HG03558 (cell line): ENCODE data around the gene GRIN2C.

Source experiments
- ATAC-seq: cut with Tn5 transposase; IDR thresholded peaks from one replicate; pipeline ENCODE4 v1.9.1; 2021; ENCODE audit warnings: moderate number of reproducible peaks; ENCODE audit not compliant: unreplicated experiment; ENCODE audit errors: extremely low read depth

Gene GRIN2C

DNA sequence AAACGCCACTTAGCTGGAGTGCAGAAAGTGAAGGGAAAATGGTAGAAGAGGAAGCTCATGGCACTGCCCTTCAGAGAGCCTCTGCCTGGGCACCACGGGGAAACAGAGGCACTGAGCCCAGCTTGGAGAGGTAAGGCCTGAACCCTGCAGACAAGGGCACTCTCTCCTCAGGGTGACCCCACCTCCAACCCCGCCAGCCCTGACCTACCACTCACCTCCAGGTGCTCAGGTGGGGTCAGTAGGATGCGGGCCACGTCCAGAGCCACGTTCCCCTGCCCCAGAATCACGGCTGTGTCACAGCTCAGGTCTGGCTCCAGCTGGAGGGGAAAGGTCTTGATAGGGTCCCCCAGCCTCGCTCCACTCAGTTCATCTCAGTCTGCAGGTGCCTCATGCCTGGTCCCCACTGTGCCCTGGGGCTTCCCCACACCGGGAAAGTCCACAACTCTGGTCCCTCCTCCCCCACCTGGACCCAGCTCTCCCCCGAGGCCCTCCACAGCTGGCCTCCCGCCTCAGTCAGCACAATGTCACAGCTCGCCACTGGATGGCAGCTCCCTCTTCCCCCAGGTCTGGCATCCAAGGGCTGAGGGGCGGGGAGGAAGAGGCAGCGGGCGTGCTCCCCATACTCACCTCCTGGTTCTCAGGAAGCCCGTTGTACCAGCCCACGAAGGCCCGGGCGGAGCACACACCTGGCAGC, 6.0 kb upstream of the GRIN2C start:
- ATAC-seq = no peak

- ATAC-seq = no peak
These were observed 5.2 kb upstream of the GRIN2C start for GRCh38 chr17:74864866-74865395.

- no peak for ATAC-seq
These were observed 4.7 kb upstream of the GRIN2C start for GRCh38 chr17:74864297-74864865.

DNA sequence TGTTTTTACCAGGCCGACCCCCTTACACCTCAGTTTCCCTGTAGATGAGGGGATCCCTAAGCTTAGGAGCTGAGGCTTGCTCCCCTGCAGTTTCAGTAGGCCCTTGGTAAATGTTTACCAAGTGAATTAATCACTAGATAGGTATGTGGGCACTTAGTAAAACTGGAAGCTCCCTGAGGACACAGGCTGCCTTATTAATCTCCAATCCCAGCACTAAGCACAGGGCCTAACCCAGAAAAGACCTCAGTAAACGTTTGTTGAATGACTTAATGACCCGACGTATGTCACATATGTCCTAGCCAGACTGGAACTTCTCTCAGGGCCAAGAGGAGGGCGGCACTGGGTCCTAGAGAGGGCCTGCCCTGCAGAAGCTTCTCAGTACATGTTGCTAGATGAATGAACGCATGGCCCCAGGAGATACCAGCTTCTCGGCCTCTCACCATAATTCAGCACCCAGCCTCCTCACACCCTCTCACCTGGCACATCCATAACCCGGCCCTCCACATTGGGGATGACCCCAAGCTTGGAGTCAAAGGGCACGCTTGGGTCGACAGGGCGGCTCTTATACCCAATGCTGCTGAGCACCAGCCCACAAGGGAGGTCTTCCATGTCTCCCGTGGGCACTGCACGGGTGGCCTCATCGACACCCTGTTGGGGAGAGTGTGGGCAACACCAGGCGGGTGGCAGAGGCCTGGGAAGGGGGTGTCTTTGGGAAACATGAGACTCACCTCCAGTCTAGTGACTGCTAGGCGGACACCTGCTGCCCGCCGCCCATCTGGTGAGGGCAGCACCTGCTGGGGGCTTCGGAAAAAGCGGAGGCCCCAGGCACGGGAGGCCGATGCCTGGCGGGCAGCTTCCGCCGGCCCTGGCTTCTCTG, 4.0 kb upstream of the GRIN2C start:
- ATAC-seq = no peak

- ATAC-seq = no peak
These were observed 3.2 kb upstream of the GRIN2C start for GRCh38 chr17:74862919-74863318.

DNA sequence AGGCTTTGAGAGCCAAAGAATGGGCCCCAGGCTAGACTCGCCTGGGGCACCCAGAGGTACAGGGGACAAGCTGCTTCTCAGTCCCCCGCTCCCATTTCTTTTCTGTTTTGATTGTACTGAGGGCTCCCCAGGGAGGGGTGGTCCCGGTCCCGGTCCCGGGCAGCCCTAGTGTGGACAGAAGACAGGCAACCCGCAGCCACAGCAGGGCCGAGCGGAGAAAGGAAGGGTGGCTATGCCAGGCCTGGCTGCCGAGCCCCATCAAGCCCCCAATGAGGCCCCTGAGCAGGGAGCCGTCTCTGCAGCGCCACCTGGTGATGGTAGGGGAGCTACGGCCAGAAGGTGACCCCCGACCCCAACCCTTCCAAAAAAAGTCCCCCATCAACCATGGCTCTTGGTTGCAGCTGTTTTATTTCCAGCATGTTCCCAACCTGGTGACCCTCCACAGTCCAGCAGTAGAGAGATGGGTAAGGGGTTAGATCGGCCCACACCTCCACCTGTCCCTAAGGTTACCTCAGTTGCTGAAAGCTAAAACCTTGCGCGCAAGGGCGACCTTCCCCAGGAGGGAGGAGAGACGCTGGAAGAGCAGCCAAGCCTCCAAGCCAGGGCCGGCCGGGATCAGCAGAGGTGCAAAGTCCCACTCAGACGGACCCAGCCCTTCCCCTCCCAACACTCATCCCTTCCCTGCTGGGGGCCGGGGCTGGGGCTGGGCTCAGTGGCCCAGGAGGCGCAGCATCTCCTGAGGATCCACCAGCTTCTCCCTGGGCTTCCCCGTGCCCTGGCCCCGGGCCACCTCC, 2.6 kb upstream of the GRIN2C start:
- no peak for ATAC-seq

GRCh38 chr17:74861662-74862107, 2.0 kb upstream of the GRIN2C start:
- no peak for ATAC-seq

DNA sequence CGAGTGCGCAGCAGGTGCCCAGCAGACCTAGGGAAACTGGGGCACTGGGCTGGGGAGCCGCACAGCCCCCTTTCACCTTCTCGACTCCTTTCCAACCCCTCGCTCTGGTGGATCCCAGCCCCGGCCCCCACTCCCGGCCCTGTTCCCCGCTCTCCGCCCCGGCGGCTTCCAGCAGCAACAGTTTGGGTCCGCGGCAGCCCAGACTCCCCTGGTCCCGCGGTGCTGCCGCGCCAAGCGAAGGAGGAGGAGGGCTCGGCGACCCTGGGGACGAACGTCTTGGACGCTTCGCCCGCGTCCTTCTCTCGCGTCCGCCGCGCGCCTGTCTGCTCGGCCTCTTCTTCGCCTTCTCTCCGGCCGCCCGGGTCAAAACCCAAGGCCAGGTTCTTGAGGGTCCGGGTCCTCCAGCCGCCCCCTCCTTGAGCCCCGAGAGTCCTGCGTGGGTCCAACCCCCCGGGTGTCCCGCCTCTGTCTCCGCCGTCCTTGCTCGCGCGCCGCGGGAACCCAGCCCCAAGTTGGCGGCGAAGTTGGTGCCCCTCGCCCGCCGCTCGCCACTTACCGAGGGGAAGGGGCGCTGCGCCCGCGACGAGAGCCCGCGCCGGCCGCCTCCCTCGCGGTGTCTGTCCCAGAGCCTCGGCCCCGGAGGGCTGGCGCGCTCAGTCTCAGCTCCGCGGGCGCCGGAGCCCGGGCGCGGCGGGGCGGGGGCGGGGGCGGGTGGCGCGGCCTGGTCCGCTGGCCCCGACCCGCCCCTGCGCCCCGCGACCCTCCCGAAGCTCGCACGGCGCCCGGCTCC, 1.4 kb upstream of the GRIN2C start:
- no peak for ATAC-seq

GRCh38 chr17:74860229-74860871, 665 bp upstream of the GRIN2C start:
- no peak for ATAC-seq

- ATAC-seq = no peak
These were observed 820 bp downstream of the GRIN2C start for GRCh38 chr17:74858672-74859458.

GRCh38 chr17:74857191-74857590, 2.5 kb downstream of the GRIN2C start:
- no peak for ATAC-seq

DNA sequence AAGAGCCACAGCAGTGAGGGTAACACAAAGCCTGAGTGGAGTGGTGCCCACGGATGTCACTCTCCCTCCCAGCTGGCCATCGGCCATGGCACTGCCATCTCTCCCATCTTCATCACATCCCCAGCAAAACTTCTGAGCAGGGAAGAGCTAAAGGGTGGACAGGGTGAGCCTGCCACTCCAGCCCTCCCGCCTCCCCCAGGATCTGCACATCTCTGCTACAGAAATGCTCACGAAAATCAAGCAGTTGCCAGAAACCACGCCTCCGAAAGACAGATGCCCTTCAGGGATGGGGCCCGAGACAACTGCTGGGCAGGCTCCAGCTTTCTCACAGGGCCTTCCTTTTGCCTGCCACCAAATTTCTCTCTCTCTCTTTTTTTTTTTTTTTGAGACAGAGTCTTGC, 3.6 kb downstream of the GRIN2C start:
- ATAC-seq = no peak

DNA sequence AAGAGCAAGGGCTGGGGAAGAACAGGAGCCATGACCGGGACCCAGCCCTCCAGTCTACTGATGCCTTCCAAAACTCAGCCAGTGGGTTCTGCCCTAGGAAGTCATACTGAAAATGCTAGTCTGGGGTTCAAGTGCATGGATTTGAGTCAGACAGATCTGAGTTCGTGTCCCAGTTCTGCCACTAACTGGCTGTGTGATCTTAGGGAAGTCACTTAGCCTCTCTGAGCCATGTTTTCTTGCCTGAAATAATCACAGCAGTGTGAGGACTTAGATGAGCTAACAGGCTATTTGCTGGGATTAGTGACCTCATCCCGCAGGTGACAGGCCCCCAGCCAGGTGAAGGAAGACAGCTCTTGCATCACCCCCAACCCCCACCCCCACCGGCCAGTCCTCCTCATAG, 4.4 kb downstream of the GRIN2C start:
- no peak for ATAC-seq

DNA sequence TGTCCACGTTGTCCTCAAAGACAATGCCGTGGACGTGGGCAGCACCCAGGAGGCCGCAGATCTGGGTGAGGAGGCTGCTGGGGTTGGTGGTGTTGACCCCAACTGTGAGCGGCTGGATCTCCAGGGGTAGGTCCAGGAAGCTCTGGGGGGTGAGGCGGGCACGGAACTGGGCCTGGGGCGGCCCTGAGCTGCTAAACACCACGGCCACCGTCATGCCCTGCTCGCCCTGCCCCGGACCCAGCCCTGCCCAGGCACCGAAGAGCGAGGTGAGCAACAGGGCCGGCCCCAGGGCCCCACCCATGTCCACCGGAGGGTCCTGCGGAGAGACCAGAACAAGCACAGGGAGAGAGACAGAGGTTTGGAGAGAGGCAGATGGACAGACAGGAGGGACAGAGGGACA, 4.9 kb downstream of the GRIN2C start:
- ATAC-seq = no peak

DNA sequence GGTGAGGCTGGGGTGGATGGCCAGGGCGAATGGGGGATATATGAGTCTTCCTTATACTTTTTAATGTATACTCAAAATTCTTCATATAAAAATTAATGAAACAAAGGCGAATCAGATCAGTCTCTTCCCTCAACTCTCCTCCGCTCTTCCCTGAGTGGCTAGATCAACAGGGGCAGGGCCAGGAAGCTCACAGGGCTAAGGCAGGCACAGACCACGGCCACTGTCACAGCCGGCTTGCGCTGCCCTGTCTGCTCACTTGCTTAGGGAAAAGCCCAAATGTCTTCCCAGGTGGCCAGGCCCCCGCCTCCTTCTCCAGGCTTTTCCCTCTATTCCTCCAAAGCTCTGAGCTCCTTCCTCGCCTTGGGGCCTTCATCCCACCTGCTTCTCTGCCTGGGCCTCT, 6.0 kb downstream of the GRIN2C start:
- no peak for ATAC-seq

DNA sequence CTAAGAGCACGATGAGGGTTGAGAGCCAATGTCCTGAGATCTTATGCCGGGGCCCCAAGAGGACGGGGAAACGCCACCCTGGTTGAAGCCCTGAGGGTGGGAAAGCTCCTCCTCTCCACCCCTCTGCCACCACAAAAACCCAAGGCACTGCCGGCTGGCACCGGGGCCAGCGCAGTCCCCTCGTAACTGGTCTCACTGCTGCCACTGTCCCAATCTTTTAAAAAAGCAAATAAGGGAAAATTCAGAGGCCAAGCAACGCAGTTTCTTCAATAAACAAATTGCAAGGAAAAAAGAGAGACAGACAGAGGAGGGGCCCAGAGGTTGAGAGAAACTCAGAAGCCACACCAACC, 6.7 kb downstream of the GRIN2C start:
- no peak for ATAC-seq

GRCh38 chr17:74852237-74853047, 7.2 kb downstream of the GRIN2C start:
- no peak for ATAC-seq
